Fibroblast of lung (primary cell): Measurements from ENCODE around the gene ANKFY1. TPM values are rescaled to one million over a fixed set of nuclear protein-coding genes. Genes with fewer than 3 reads are reported as not detected.

Experiments used
- DNase-seq, 2 donors: peaks; one replicate each; pipeline versions ENCODE4 v3.0.0 to v3.0.0-alpha.2; 2010; ENCODE audit warnings: low read depth in 2 of 2
- H2AFZ ChIP-seq: 2 replicates; pipeline ENCODE4 v1.5.1; 2012; ENCODE audit warnings: low read length, control low read depth, inconsistent platforms
- H3K27ac ChIP-seq: 2 replicates; pipeline ENCODE4 v1.5.1; 2011; ENCODE audit warnings: low read length, control low read depth; ENCODE audit not compliant: insufficient read depth
- H3K27me3 ChIP-seq: 2 replicates; pipeline ENCODE4 v1.5.1; 2011; ENCODE audit warnings: mild to moderate bottlenecking, low read length; ENCODE audit not compliant: control insufficient read depth, insufficient read depth
- H3K36me3 ChIP-seq: 2 replicates; pipeline ENCODE4 v1.5.1; 2011; ENCODE audit warnings: low read length; ENCODE audit not compliant: control insufficient read depth, insufficient read depth
- H3K4me1 ChIP-seq: 2 replicates; pipeline ENCODE4 v1.5.1; 2011; ENCODE audit warnings: low read length; ENCODE audit not compliant: control insufficient read depth, insufficient read depth; ENCODE audit errors: extremely low read depth
- H3K4me2 ChIP-seq: 2 replicates; pipeline ENCODE4 v1.5.1; 2011; ENCODE audit warnings: low read length, control low read depth; ENCODE audit not compliant: insufficient read depth; ENCODE audit errors: extremely low read depth
- H3K4me3 ChIP-seq, 4 experiments: fragments of 200-600 bp in 1 of 4; sonication (generic) in 1 of 4; replicated peaks in 1 of 4; 2 replicates each; pipeline ENCODE4 v1.5.1; 2011 to 2016; ENCODE audit warnings: low read length in 4 of 4, low read depth in 3 of 4, mild to moderate bottlenecking in 3 of 4, control low read depth in 2 of 4, inconsistent platforms in 1 of 4, mixed read lengths in 1 of 4; ENCODE audit not compliant: insufficient read depth in 1 of 4; ENCODE audit errors: control extremely low read depth in 1 of 4
- H3K79me2 ChIP-seq: 2 replicates; pipeline ENCODE4 v1.5.1; 2012; ENCODE audit warnings: mild to moderate bottlenecking, low read length, inconsistent platforms; ENCODE audit not compliant: control insufficient read depth, insufficient read depth
- H3K9ac ChIP-seq: 2 replicates; pipeline ENCODE4 v1.5.1; 2011; ENCODE audit warnings: mild to moderate bottlenecking, low read length, control low read depth; ENCODE audit not compliant: insufficient read depth
- H3K9me3 ChIP-seq: 2 replicates; pipeline ENCODE4 v1.5.1; 2012; ENCODE audit warnings: low read depth, low read length; ENCODE audit not compliant: control insufficient read depth, insufficient read depth
- H4K20me1 ChIP-seq: 2 replicates; pipeline ENCODE4 v1.5.1; 2011; ENCODE audit warnings: low read length; ENCODE audit not compliant: control insufficient read depth, insufficient read depth; ENCODE audit errors: extremely low read depth
- EZH2 ChIP-seq: IDR thresholded peaks from 2 replicates; pipeline ENCODE4 v1.5.1; 2012; ENCODE audit warnings: low read length, control low read depth, mild to moderate bottlenecking; ENCODE audit errors: missing control alignments
- polyA plus RNA-seq, 2 donors: library from polyadenylated mRNA; depleted of rRNA in 1 of 2; stranded (reverse) in 1 of 2; unstranded in 1 of 2; fragments of >200 nt; gene quantifications; 2 replicates each; pipeline ENCODE4 v1.2.1, GENCODE V29; 2011 to 2012; ENCODE audit warnings: missing spikeins in 1 of 2
- total RNA-seq: library from RNA; depleted of rRNA; stranded (reverse); fragments of >200 nt; gene quantifications from 2 replicates; pipeline ENCODE4 v1.2.1, GENCODE V29; 2014
- TF ChIP-seq, protein P1 (sequence below), 2 donors: IDR thresholded peaks in 1 of 2; conservative IDR thresholded peaks in 1 of 2; 1 replicate in 1 of 2; 2 replicates in 1 of 2; pipeline ENCODE4 v1.5.1; 2011 to 2012; ENCODE audit warnings: low read length in 2 of 2, control low read depth in 1 of 2, inconsistent platforms in 1 of 2, low read depth in 1 of 2, mild to moderate bottlenecking in 1 of 2

Gene ANKFY1
- total and polyA plus RNA-seq, 2 donors (not counting 1 experiment from before 2014, with no cell fraction given) = 26.1 to 34.0 TPM

DNA sequence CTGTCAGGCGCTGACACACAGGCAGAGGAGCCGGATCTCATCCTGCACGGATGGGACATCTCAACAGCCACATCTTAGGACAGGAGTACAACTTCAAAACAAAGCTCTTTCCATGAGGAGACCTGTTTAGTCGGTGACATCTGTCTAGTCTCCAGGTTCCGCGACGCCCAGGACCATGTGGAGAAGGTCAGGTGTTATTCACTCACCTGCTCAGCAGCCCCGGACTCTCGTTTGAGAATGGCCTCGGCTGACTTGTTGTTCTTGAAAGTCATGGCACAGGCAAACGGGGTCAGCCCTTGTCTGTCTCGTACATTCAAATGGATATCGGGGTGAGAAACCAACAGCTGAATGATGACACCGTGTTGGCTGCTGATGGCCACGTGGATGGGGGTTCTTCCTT, 85.1 kb downstream of the ANKFY1 start:
- Histone ChIP-seq H3K4me1 (no peaks in the 10 kb centered on the region), H3K9ac (no peak overlapping the region), H3K4me2 (no peak overlapping the region), H3K4me3 (no peak overlapping the region), H3K27me3 (no peaks in the 10 kb centered on the region), H3K27ac (no peak overlapping the region), H3K36me3 (peaks cover 39% of the 10 kb centered on the region), H3K9me3 (no peaks in the 10 kb centered on the region), H3K79me2 (no peaks in the 10 kb centered on the region), H2AFZ (no peak overlapping the region), H4K20me1 (no peaks in the 10 kb centered on the region)
- DNase-seq = no peak
- TF ChIP-seq, protein P1, sequence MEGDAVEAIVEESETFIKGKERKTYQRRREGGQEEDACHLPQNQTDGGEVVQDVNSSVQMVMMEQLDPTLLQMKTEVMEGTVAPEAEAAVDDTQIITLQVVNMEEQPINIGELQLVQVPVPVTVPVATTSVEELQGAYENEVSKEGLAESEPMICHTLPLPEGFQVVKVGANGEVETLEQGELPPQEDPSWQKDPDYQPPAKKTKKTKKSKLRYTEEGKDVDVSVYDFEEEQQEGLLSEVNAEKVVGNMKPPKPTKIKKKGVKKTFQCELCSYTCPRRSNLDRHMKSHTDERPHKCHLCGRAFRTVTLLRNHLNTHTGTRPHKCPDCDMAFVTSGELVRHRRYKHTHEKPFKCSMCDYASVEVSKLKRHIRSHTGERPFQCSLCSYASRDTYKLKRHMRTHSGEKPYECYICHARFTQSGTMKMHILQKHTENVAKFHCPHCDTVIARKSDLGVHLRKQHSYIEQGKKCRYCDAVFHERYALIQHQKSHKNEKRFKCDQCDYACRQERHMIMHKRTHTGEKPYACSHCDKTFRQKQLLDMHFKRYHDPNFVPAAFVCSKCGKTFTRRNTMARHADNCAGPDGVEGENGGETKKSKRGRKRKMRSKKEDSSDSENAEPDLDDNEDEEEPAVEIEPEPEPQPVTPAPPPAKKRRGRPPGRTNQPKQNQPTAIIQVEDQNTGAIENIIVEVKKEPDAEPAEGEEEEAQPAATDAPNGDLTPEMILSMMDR (conservative IDR thresholded peaks at IDR 0.05 in 1 of 2, IDR thresholded peaks at IDR 0.05 in 1 of 2; ENCODE audit: low read depth in 1 of 2, low read length in 2 of 2) = no peak
- TF ChIP-seq EZH2 = no peak

DNA sequence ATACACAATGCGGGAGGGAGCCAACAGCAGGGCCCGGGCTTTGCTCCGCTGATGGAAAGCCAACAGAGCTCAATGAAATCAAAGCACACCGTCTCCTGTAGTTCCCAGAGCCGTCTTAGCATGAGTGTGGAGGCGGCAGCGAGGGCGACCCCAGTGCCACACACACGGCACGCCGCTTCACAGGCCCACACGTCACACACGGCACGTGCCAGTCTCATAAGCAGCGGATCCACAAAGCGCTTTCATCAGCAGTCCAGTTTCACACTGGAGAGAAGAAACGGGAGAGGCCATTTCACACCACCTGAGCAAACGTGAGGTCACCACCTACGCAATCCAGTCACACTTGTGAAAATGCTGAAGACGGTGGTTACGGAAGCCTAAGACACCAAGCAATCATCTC, 86.0 kb downstream of the ANKFY1 start:
- Histone ChIP-seq H3K4me3 (no peak overlapping the region), H3K27me3 (no peaks in the 10 kb centered on the region), H3K36me3 (peaks cover 41% of the 10 kb centered on the region)

DNA sequence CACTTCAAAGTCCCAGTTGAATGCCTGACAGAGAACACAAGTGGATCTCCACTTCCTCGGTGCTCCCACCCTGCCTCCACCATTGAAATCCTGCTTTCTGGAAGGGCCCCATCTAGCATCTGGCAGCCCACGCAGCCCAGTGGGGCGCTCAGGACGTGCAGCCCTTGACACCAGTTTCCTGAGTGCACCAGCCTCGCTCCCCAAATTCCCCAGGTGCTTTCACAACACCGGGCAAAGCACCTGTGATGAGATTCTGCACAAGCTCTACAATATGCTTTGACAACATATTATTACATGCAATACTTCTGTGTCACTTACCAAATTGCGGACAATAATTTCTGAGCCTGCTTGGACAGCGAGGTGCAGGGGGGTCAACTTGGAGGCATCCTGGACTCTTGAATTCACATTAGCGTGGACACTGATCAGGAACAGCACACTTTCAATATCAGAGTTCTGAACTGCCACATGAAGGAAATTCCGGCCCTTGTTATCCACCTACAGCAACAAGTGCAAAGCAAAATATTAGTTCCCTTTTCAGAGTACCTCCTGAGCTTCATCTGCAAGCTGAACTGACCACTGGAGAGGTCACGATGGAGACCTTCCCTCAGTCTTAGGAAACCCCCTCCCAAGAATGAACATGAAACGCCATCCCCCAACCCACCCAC, 86.8 kb downstream of the ANKFY1 start:
- Histone ChIP-seq H3K27ac (no peak overlapping the region), H3K4me2 (no peak overlapping the region), H4K20me1 (no peaks in the 10 kb centered on the region), H3K79me2 (no peaks in the 10 kb centered on the region), H3K27me3 (no peaks in the 10 kb centered on the region), H3K4me3 (no peak overlapping the region), H3K9ac (no peak overlapping the region), H3K9me3 (no peaks in the 10 kb centered on the region), H3K36me3 (peaks cover 39% of the 10 kb centered on the region), H2AFZ (no peak overlapping the region), H3K4me1 (no peaks in the 10 kb centered on the region)
- TF ChIP-seq, protein P1 (conservative IDR thresholded peaks at IDR 0.05 in 1 of 2, IDR thresholded peaks at IDR 0.05 in 1 of 2; ENCODE audit: low read depth in 1 of 2, low read length in 2 of 2) = no peak
- TF ChIP-seq EZH2 = no peak
- no peak for DNase-seq

More for the DNA sequence above, 86.0 kb downstream of the ANKFY1 start:
- H3K9ac ChIP-seq = no peak overlapping the region
- no peak for DNase-seq
- H3K9me3 ChIP-seq = no peaks in the 10 kb centered on the region
- H3K27ac ChIP-seq = no peak overlapping the region
- H4K20me1 ChIP-seq = no peaks in the 10 kb centered on the region
- H2AFZ ChIP-seq = no peak overlapping the region
- no peaks in the 10 kb centered on the region for H3K4me1 ChIP-seq
- TF ChIP-seq EZH2 = no peak
- TF ChIP-seq, protein P1 (conservative IDR thresholded peaks at IDR 0.05 in 1 of 2, IDR thresholded peaks at IDR 0.05 in 1 of 2; ENCODE audit: low read depth in 1 of 2, low read length in 2 of 2) = no peak
- no peaks in the 10 kb centered on the region for H3K79me2 ChIP-seq
- H3K4me2 ChIP-seq = no peak overlapping the region
